Sigmoid colon (tissue), 4 donors: ENCODE measurements around the gene BEND6.

ENCODE experiments used
- EP300 ChIP-seq, 4 donors: sonication (generic); formaldehyde crosslinking; IDR thresholded peaks; one replicate each; pipeline ENCODE4 v1.6.1; 2017; ENCODE audit warnings: antibody characterized with exemption in 4 of 4
- POLR2A ChIP-seq, 2 donors: fragments of 450-650 bp; IDR thresholded peaks; one replicate each; pipeline ENCODE4 v1.6.1; 2016; ENCODE audit warnings: antibody characterized with exemption in 2 of 2, mild to moderate bottlenecking in 2 of 2, moderate library complexity in 2 of 2
- POLR2AphosphoS5 ChIP-seq, 4 donors: sonication (generic); formaldehyde crosslinking; IDR thresholded peaks; one replicate each; pipeline ENCODE4 v1.6.1; 2017; ENCODE audit warnings: antibody characterized with exemption in 4 of 4
- TF ChIP-seq, protein P1 (sequence below), 4 experiments: fragments of 450-650 bp in 3 of 4; fragments of 200-600 bp in 1 of 4; IDR thresholded peaks; one replicate each; pipeline ENCODE4 v1.5.1; 2016 to 2019; ENCODE audit warnings: antibody characterized with exemption in 4 of 4, mild to moderate bottlenecking in 3 of 4, moderate library complexity in 2 of 4

DNA sequence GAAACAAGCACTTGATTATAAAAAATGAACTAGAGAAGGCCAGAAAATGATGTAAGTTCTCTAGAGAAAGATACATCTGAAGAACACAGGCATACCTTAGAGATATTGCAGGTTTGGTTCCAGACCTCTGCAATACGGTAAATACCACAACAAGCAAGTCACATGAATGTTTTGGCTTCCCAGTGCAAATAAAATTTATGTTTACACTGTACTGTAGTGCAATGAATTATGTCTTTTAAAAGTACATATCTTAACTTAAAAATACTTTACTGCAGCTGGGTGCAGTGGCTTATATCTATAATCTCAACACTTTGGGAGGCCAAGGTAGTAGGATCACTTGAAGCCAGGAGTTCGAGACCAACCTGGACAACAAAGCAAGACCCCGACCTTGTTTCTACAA lies 80.6 kb downstream of the BEND6 start:
- TF ChIP-seq POLR2AphosphoS5 (IDR thresholded peaks at IDR 0.05) = no peak
- TF ChIP-seq, protein P1, sequence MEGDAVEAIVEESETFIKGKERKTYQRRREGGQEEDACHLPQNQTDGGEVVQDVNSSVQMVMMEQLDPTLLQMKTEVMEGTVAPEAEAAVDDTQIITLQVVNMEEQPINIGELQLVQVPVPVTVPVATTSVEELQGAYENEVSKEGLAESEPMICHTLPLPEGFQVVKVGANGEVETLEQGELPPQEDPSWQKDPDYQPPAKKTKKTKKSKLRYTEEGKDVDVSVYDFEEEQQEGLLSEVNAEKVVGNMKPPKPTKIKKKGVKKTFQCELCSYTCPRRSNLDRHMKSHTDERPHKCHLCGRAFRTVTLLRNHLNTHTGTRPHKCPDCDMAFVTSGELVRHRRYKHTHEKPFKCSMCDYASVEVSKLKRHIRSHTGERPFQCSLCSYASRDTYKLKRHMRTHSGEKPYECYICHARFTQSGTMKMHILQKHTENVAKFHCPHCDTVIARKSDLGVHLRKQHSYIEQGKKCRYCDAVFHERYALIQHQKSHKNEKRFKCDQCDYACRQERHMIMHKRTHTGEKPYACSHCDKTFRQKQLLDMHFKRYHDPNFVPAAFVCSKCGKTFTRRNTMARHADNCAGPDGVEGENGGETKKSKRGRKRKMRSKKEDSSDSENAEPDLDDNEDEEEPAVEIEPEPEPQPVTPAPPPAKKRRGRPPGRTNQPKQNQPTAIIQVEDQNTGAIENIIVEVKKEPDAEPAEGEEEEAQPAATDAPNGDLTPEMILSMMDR (IDR thresholded peaks at IDR 0.05) = no peak
- no peak for TF ChIP-seq EP300 (IDR thresholded peaks at IDR 0.05)
- TF ChIP-seq POLR2A (IDR thresholded peaks at IDR 0.05) = no peak
